ENCODE measurements around the gene SOCS3.

The SOCS3 gene

GRCh38 chr17:78400581-78401240 lies 40.8 kb upstream of the SOCS3 start:
- Histone ChIP-seq H3K9me2 (ENCODE audit: low read depth, low read length) (no peaks in the 10 kb centered on the region), H3K4me1 (ENCODE audit: insufficient read depth, low read length, severe bottlenecking) (no peaks in the 10 kb centered on the region), H3K4me2 (ENCODE audit: low read length) (no peak overlapping the region), H3K36me3 (ENCODE audit: insufficient read depth, low read length) (peaks cover 86% of the 10 kb centered on the region), H3K4me3 (ENCODE audit: low read depth, low read length, poor library complexity, severe bottlenecking) (no peak overlapping the region), H2AFZ (ENCODE audit: low read length) (no peak overlapping the region), H3K9me3 (ENCODE audit: low read length) (no peaks in the 10 kb centered on the region), H3K9ac (ENCODE audit: low read length) (no peak overlapping the region), H3K79me2 (ENCODE audit: insufficient read depth, low read length) (no peaks in the 10 kb centered on the region), H3K27me3 (ENCODE audit: insufficient read depth, low read length) (no peaks in the 10 kb centered on the region), H3F3A (ENCODE audit: insufficient read depth, low read length) (no peaks in the 10 kb centered on the region), H3K27ac (ENCODE audit: low read depth, low read length, poor library complexity, severe bottlenecking) (no peak overlapping the region), H4K20me1 (ENCODE audit: insufficient read depth, low read length) (no peaks in the 10 kb centered on the region)
- TF ChIP-seq EZH2 (IDR thresholded peaks at IDR 0.05; ENCODE audit: borderline replicate concordance, low read length) (no peak), CTCF (IDR thresholded peaks at IDR 0.05; ENCODE audit: low read length) (no peak)

GRCh38 chr17:78399693-78400144 lies 39.8 kb upstream of the SOCS3 start:
- TF ChIP-seq EZH2 (IDR thresholded peaks at IDR 0.05; ENCODE audit: borderline replicate concordance, low read length) (no peak), CTCF (IDR thresholded peaks at IDR 0.05; ENCODE audit: low read length) (no peak)
- no peaks in the 10 kb centered on the region for H3K9me3 ChIP-seq (ENCODE audit: low read length)
- no peak overlapping the region for H3K27ac ChIP-seq (ENCODE audit: low read depth, low read length, poor library complexity, severe bottlenecking)
- no peak overlapping the region for H3K4me3 ChIP-seq (ENCODE audit: low read depth, low read length, poor library complexity, severe bottlenecking)
- H3F3A ChIP-seq (ENCODE audit: insufficient read depth, low read length) = no peaks in the 10 kb centered on the region
- no peak overlapping the region for H3K4me2 ChIP-seq (ENCODE audit: low read length)
- H2AFZ ChIP-seq (ENCODE audit: low read length) = no peak overlapping the region
- H3K79me2 ChIP-seq (ENCODE audit: insufficient read depth, low read length) = no peaks in the 10 kb centered on the region
- H3K36me3 ChIP-seq (ENCODE audit: insufficient read depth, low read length) = peaks cover 80% of the 10 kb centered on the region
- H3K27me3 ChIP-seq (ENCODE audit: insufficient read depth, low read length) = no peaks in the 10 kb centered on the region
- H3K4me1 ChIP-seq (ENCODE audit: insufficient read depth, low read length, severe bottlenecking) = no peaks in the 10 kb centered on the region
- no peaks in the 10 kb centered on the region for H4K20me1 ChIP-seq (ENCODE audit: insufficient read depth, low read length)
- no peaks in the 10 kb centered on the region for H3K9me2 ChIP-seq (ENCODE audit: low read depth, low read length)
- no peak overlapping the region for H3K9ac ChIP-seq (ENCODE audit: low read length)

- H3K36me3 ChIP-seq (ENCODE audit: insufficient read depth, low read length) = peaks cover 75% of the 10 kb centered on the region
- no peaks in the 10 kb centered on the region for H4K20me1 ChIP-seq (ENCODE audit: insufficient read depth, low read length)
- no peak overlapping the region for H3K4me2 ChIP-seq (ENCODE audit: low read length)
- TF ChIP-seq CTCF (IDR thresholded peaks at IDR 0.05; ENCODE audit: low read length) = no peak
- no peak for TF ChIP-seq EZH2 (IDR thresholded peaks at IDR 0.05; ENCODE audit: borderline replicate concordance, low read length)
- no peaks in the 10 kb centered on the region for H3K9me2 ChIP-seq (ENCODE audit: low read depth, low read length)
- H3K79me2 ChIP-seq (ENCODE audit: insufficient read depth, low read length) = no peaks in the 10 kb centered on the region
- no peaks in the 10 kb centered on the region for H3K9me3 ChIP-seq (ENCODE audit: low read length)
- H3K27me3 ChIP-seq (ENCODE audit: insufficient read depth, low read length) = no peaks in the 10 kb centered on the region
- H2AFZ ChIP-seq (ENCODE audit: low read length) = no peak overlapping the region
- H3K27ac ChIP-seq (ENCODE audit: low read depth, low read length, poor library complexity, severe bottlenecking) = no peak overlapping the region
- H3K9ac ChIP-seq (ENCODE audit: low read length) = no peak overlapping the region
- H3F3A ChIP-seq (ENCODE audit: insufficient read depth, low read length) = no peaks in the 10 kb centered on the region
- no peaks in the 10 kb centered on the region for H3K4me1 ChIP-seq (ENCODE audit: insufficient read depth, low read length, severe bottlenecking)
- no peak overlapping the region for H3K4me3 ChIP-seq (ENCODE audit: low read depth, low read length, poor library complexity, severe bottlenecking)
These were observed 39.3 kb upstream of the SOCS3 start for GRCh38 chr17:78399028-78399692.
